SK-N-SH (cell line): ENCODE measurements around the gene EHMT2.
"Not testable (repeated sequence)": the region's sequence is repeated elsewhere in the genome, so short reads cannot be mapped to it uniquely, and the experiment has no call there.

Experiments
- EZH2phosphoT487 ChIP-seq: fragments of 200-600 bp; sonication (generic); IDR thresholded peaks from 2 replicates; pipeline ENCODE4 v1.6.1; 2017; ENCODE audit warnings: low read depth, mixed run types, mild to moderate bottlenecking, antibody characterized with exemption, moderate library complexity, borderline replicate concordance
- FOXJ3 ChIP-seq: sonication (generic); formaldehyde crosslinking; IDR thresholded peaks from 2 replicates; pipeline ENCODE4 v1.5.1; 2020; ENCODE audit warnings: mild to moderate bottlenecking, missing genetic modification reagents
- JUND ChIP-seq: IDR thresholded peaks from 2 replicates; pipeline ENCODE4 v1.4.0; 2012
- MEF2A ChIP-seq: IDR thresholded peaks from 2 replicates; pipeline ENCODE4 v1.4.0; 2012; ENCODE audit warnings: low read depth, borderline replicate concordance
- MXI1 ChIP-seq: IDR thresholded peaks from 2 replicates; pipeline ENCODE4 v1.6.1; 2012; ENCODE audit warnings: mild to moderate bottlenecking, low read depth, low read length, improper control_type of control experiment
- NFIC ChIP-seq: IDR thresholded peaks from 2 replicates; pipeline ENCODE4 v1.4.0; 2012; ENCODE audit warnings: borderline replicate concordance
- SMC3 ChIP-seq: IDR thresholded peaks from 2 replicates; pipeline ENCODE4 v1.6.1; 2012; ENCODE audit warnings: low read depth, low read length, improper control_type of control experiment
- TAF1 ChIP-seq: IDR thresholded peaks from 2 replicates; pipeline ENCODE4 v1.6.1; 2012; ENCODE audit warnings: low read depth, mild to moderate bottlenecking, low read length, moderate library complexity, borderline replicate concordance
- YY1 ChIP-seq: IDR thresholded peaks from 2 replicates; pipeline ENCODE4 v1.4.0; 2012; ENCODE audit warnings: low read depth, mild to moderate bottlenecking
- TF ChIP-seq, protein P1 (sequence below): fragments of 200-600 bp; sonication (generic); IDR thresholded peaks from 2 replicates; pipeline ENCODE4 v1.6.1; 2017; ENCODE audit warnings: antibody characterized with exemption, mild to moderate bottlenecking, moderate library complexity
- TF ChIP-seq, protein P2 (sequence below): IDR thresholded peaks from 2 replicates; pipeline ENCODE4 v1.6.1; 2012; ENCODE audit warnings: mild to moderate bottlenecking, low read depth, low read length, moderate library complexity

DNA sequence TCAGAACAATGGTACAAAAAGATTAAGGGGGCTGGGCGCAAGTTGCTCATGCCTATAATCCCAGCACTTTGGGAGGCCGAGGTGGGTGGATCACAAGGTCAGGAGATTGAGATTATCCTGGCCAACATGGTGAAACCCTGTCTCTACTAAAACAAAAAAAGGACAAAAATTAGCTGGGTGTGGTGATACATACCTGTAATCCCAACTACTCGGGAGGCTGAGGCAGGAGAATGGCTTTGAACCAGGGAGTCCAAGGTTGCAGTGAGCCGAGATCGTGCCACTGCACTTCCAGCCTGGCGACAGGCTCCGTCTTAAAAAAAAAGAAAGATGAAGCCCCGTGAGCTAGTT is 57.7 kb downstream of the EHMT2 start:
- TF ChIP-seq, protein P1, sequence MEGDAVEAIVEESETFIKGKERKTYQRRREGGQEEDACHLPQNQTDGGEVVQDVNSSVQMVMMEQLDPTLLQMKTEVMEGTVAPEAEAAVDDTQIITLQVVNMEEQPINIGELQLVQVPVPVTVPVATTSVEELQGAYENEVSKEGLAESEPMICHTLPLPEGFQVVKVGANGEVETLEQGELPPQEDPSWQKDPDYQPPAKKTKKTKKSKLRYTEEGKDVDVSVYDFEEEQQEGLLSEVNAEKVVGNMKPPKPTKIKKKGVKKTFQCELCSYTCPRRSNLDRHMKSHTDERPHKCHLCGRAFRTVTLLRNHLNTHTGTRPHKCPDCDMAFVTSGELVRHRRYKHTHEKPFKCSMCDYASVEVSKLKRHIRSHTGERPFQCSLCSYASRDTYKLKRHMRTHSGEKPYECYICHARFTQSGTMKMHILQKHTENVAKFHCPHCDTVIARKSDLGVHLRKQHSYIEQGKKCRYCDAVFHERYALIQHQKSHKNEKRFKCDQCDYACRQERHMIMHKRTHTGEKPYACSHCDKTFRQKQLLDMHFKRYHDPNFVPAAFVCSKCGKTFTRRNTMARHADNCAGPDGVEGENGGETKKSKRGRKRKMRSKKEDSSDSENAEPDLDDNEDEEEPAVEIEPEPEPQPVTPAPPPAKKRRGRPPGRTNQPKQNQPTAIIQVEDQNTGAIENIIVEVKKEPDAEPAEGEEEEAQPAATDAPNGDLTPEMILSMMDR = not testable (repeated sequence)
- not testable (repeated sequence) for TF ChIP-seq FOXJ3 (CRISPR knock-in tag); MEF2A; JUND; TAF1; EZH2phosphoT487; MXI1; YY1; NFIC; SMC3
- TF ChIP-seq, protein P2, sequence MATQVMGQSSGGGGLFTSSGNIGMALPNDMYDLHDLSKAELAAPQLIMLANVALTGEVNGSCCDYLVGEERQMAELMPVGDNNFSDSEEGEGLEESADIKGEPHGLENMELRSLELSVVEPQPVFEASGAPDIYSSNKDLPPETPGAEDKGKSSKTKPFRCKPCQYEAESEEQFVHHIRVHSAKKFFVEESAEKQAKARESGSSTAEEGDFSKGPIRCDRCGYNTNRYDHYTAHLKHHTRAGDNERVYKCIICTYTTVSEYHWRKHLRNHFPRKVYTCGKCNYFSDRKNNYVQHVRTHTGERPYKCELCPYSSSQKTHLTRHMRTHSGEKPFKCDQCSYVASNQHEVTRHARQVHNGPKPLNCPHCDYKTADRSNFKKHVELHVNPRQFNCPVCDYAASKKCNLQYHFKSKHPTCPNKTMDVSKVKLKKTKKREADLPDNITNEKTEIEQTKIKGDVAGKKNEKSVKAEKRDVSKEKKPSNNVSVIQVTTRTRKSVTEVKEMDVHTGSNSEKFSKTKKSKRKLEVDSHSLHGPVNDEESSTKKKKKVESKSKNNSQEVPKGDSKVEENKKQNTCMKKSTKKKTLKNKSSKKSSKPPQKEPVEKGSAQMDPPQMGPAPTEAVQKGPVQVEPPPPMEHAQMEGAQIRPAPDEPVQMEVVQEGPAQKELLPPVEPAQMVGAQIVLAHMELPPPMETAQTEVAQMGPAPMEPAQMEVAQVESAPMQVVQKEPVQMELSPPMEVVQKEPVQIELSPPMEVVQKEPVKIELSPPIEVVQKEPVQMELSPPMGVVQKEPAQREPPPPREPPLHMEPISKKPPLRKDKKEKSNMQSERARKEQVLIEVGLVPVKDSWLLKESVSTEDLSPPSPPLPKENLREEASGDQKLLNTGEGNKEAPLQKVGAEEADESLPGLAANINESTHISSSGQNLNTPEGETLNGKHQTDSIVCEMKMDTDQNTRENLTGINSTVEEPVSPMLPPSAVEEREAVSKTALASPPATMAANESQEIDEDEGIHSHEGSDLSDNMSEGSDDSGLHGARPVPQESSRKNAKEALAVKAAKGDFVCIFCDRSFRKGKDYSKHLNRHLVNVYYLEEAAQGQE = not testable (repeated sequence)
